BJ (cell line): ENCODE data around the gene PABPC1L2B. TPM values are rescaled to one million over a fixed set of nuclear protein-coding genes. Genes with fewer than 3 reads are reported as not detected.
"Not testable (repeated sequence)": the region's sequence is repeated elsewhere in the genome, so short reads cannot be mapped to it uniquely, and the experiment has no call there.

ENCODE experiments used
- CTCF ChIA-PET: fragments of 350-600 bp; formaldehyde crosslinking; extraction: SDS; loops from one replicate; lab custom pipeline; 2021; ENCODE audit warnings: antibody characterized with exemption, inconsistent platforms; lab: Yijun Ruan, JAX
- POLR2A ChIA-PET: fragments of 300-600 bp; sonication (Branson Sonifier 250); formaldehyde crosslinking; extraction: SDS; loops from one replicate; lab custom pipeline; 2021; ENCODE audit warnings: antibody characterized with exemption; lab: Charles Lee
- DNase-seq: peaks from one replicate; pipeline ENCODE4 v3.0.0-alpha.2; 2011; ENCODE audit warnings: low read depth
- H3K27me3 ChIP-seq: 2 replicates; pipeline ENCODE4 v1.6.0; 2011; ENCODE audit warnings: low read length; ENCODE audit not compliant: control insufficient read depth, insufficient read depth
- H3K36me3 ChIP-seq: 2 replicates; pipeline ENCODE4 v1.5.1; 2011; ENCODE audit warnings: low read length; ENCODE audit not compliant: control insufficient read depth, insufficient read depth
- H3K4me3 ChIP-seq: 2 replicates; pipeline ENCODE4 v1.5.1; 2011; ENCODE audit warnings: low read depth, mild to moderate bottlenecking, control low read depth, low read length
- polyA minus RNA-seq: library from RNA; depleted of rRNA, polyadenylated mRNA; stranded (reverse); fragments of >200 nt; gene quantifications from 2 replicates; pipeline ENCODE4 v1.2.3, GENCODE V29; 2011; rRNA and poly(A)+ RNA removed
- polyA plus RNA-seq: library from polyadenylated mRNA; depleted of rRNA; stranded (reverse); fragments of >200 nt; gene quantifications from 2 replicates; pipeline ENCODE4 v1.2.3, GENCODE V29; 2011; rRNA removed
- TF ChIP-seq, protein P1 (sequence below): IDR thresholded peaks from 2 replicates; pipeline ENCODE4 v1.5.1; 2011; ENCODE audit warnings: low read depth, mild to moderate bottlenecking, control low read depth, inconsistent platforms, low read length, moderate library complexity; ENCODE audit not compliant: insufficient read depth

Gene PABPC1L2B
- polyA plus RNA-seq (not detected in 2 replicates), polyA minus RNA-seq (not detected in 2 replicates)

DNA sequence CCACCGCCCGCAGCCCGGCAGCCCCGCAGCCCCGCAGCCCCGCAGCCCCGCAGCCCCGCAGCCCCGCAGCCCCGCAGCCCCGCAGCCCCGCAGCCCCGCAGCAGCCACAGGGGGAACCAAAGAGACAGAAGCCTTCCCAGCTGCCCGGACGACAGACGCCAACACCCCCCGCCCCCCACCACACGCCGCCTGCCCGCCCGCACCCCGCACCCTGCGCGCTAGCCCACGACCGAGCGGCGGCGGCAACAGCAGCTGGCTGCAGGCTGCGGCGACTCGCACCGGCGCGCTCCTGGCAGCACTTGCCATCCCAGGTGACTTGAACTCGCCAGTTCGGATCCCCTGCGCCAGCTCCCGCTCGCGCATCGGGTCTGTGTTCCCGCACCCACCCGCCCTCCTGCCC is at the start of gene PABPC1L2B:
PABPC1L2B (plus strand) TSS at position 207 of the 400 bp plus-strand sequence. CDS start 704 bp downstream, outside the sequence.
- H3K4me3 ChIP-seq, DNase-seq, H3K27me3 ChIP-seq, CTCF ChIA-PET, H3K36me3 ChIP-seq, POLR2A ChIA-PET: not testable (repeated sequence)

GRCh38 chrX:72959971-72960370 is 42.8 kb upstream of the PABPC1L2B start:
- CTCF ChIA-PET, H3K27me3 ChIP-seq, H3K36me3 ChIP-seq, POLR2A ChIA-PET, H3K4me3 ChIP-seq, DNase-seq: not testable (repeated sequence)

GRCh38 chrX:72971859-72972258 is 30.9 kb upstream of the PABPC1L2B start:
- DNase-seq, CTCF ChIA-PET, H3K4me3 ChIP-seq, H3K36me3 ChIP-seq, POLR2A ChIA-PET, H3K27me3 ChIP-seq: not testable (repeated sequence)

GRCh38 chrX:72974885-72975284 is 27.9 kb upstream of the PABPC1L2B start:
- H3K27me3 ChIP-seq, DNase-seq, POLR2A ChIA-PET, H3K4me3 ChIP-seq, H3K36me3 ChIP-seq, CTCF ChIA-PET: not testable (repeated sequence)

- H3K4me3 ChIP-seq, DNase-seq, CTCF ChIA-PET, POLR2A ChIA-PET, H3K27me3 ChIP-seq, H3K36me3 ChIP-seq: not testable (repeated sequence)
Observed at GRCh38 chrX:72980894-72981469, 21.8 kb upstream of the PABPC1L2B start.

GRCh38 chrX:73004032-73004431 is 1.3 kb downstream of the PABPC1L2B start:
- DNase-seq, H3K27me3 ChIP-seq, H3K4me3 ChIP-seq, CTCF ChIA-PET, POLR2A ChIA-PET, H3K36me3 ChIP-seq: not testable (repeated sequence)

GRCh38 chrX:73021361-73022092 is 18.8 kb downstream of the PABPC1L2B start:
- ChIA-PET POLR2A (no interaction called here), CTCF (no interaction called here)
- no peaks in the 10 kb centered on the region for H3K27me3 ChIP-seq
- H3K36me3 ChIP-seq = no peaks in the 10 kb centered on the region
- DNase-seq = no peak
- no peak overlapping the region for H3K4me3 ChIP-seq
- TF ChIP-seq, protein P1, sequence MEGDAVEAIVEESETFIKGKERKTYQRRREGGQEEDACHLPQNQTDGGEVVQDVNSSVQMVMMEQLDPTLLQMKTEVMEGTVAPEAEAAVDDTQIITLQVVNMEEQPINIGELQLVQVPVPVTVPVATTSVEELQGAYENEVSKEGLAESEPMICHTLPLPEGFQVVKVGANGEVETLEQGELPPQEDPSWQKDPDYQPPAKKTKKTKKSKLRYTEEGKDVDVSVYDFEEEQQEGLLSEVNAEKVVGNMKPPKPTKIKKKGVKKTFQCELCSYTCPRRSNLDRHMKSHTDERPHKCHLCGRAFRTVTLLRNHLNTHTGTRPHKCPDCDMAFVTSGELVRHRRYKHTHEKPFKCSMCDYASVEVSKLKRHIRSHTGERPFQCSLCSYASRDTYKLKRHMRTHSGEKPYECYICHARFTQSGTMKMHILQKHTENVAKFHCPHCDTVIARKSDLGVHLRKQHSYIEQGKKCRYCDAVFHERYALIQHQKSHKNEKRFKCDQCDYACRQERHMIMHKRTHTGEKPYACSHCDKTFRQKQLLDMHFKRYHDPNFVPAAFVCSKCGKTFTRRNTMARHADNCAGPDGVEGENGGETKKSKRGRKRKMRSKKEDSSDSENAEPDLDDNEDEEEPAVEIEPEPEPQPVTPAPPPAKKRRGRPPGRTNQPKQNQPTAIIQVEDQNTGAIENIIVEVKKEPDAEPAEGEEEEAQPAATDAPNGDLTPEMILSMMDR = no peak

GRCh38 chrX:73022093-73022445 is 19.3 kb downstream of the PABPC1L2B start:
- H3K4me3 ChIP-seq, CTCF ChIA-PET, POLR2A ChIA-PET, H3K36me3 ChIP-seq, DNase-seq, H3K27me3 ChIP-seq: not testable (repeated sequence)
